Activated naive CD4-positive, alpha-beta T cell treated with anti-CD3 and anti-CD28 coated beads for 36 hours (primary cell): Measurements from ENCODE around the gene ASTN2. TPM values are rescaled to one million over a fixed set of nuclear protein-coding genes. Genes with fewer than 3 reads are reported as not detected.

Experiments
- CTCF ChIA-PET: fragments of 350-600 bp; sonication (Branson Sonifier 250); formaldehyde crosslinking; loops from one replicate; lab custom pipeline; 2021; ENCODE audit warnings: antibody characterized with exemption; lab: Charles Lee
- DNase-seq: peaks from one replicate; pipeline ENCODE4 v3.0.0-alpha.2; 2020
- H3K27ac Mint-ChIP-seq: one replicate; pipeline ENCODE4 v1.8.0; 2021; ENCODE audit warnings: mild to moderate bottlenecking, mixed read lengths
- H3K27me3 Mint-ChIP-seq: one replicate; pipeline ENCODE4 v1.8.0; 2021; ENCODE audit warnings: low read depth, mixed read lengths
- H3K36me3 Mint-ChIP-seq: one replicate; pipeline ENCODE4 v1.8.0; 2021; ENCODE audit warnings: low read depth, mixed read lengths
- H3K4me1 Mint-ChIP-seq: one replicate; pipeline ENCODE4 v1.8.0; 2021; ENCODE audit warnings: low read depth, mixed read lengths
- H3K4me3 Mint-ChIP-seq: one replicate; pipeline ENCODE4 v1.8.0; 2021; ENCODE audit warnings: mild to moderate bottlenecking, moderate library complexity, mixed read lengths
- H3K9me3 Mint-ChIP-seq: one replicate; pipeline ENCODE4 v1.8.0; 2021; ENCODE audit warnings: mixed read lengths
- intact Hi-C: fragments of 100-400 bp; cut with micrococcal nuclease; formaldehyde crosslinking; loops from one replicate; pipeline ENCODE4 v1.15.1; 2023
- total RNA-seq, 2 experiments: library from RNA; stranded (reverse); gene quantifications; one replicate each; pipeline ENCODE4 v1.2.3, GENCODE V29; 2021

The ASTN2 gene
- total RNA-seq, 2 experiments from 2014 or later, result 6.0 to 6.6 TPM

DNA sequence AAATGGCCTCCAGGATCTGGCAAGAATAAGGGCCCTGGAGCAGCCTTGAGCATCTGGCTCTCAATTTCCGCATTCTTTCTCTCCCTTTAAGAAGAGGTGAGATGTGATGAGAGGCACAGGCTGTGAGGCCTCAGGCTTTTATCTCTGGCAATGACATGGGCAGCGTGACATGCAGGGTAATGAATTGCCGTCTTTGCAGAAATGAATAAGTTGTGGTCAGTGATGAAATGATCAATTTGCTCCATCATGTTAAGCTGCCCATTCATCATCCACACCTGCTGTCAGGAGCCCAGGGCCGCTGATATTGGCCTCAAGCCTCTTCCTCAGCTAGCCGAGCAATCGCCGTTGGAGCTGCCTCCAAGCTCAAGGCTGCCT lies 462.4 kb downstream of the ASTN2 start:
- no peak overlapping the region for H3K27ac Mint-ChIP-seq
- DNase-seq, result no peak
- no peaks in the 10 kb centered on the region for H3K36me3 Mint-ChIP-seq
- peaks cover 3% of the 10 kb centered on the region for H3K9me3 Mint-ChIP-seq
- intact Hi-C loops, result no loop called here
- H3K27me3 Mint-ChIP-seq, result peaks cover 3% of the 10 kb centered on the region
- no peaks in the 10 kb centered on the region for H3K4me1 Mint-ChIP-seq
- CTCF ChIA-PET, result no interaction called here
- no peak overlapping the region for H3K4me3 Mint-ChIP-seq

DNA sequence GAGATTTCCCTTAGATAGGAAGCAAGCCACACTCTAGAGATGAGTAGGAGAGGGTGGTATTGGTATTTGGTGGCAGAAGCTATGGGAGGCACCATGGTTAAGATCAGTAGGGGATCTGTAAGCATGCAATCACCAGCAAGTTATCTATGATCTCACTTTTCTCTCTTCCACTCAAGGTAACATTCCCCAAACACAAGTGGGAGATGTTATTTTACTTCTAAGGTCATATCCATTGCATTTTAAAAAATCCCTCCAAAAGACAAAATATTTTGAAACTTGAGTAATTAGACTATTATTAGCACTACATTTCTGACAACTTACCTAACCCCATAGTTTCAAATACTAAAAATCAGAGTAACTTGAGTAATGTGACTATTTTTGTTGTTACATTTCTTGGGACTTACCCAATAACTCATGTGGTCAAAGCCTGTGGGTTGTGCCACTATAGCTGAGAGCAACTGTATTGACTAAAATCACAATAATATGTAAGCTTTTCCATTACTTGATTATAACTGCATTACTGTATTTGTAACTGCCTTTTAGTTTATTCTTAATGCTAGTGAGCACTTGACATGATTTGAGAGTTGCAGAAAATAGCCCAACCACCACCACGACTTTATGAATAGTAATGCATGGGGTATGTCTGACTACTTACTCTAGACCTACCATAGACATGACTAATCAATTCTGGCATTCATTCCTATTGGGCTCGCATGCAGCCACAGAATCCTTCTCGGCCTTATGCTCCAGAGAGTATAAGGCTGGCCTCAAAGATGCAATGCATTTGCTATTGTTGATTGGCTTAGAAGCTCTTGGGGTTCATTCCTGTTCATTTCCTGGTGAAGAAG lies 463.0 kb downstream of the ASTN2 start:
- Mint-ChIP-seq H3K9me3 (peaks cover 3% of the 10 kb centered on the region), H3K27ac (no peak overlapping the region), H3K27me3 (peaks cover 3% of the 10 kb centered on the region), H3K4me1 (no peaks in the 10 kb centered on the region), H3K4me3 (no peak overlapping the region), H3K36me3 (no peaks in the 10 kb centered on the region)
- no peak for DNase-seq
- intact Hi-C loops, result no loop called here
- CTCF ChIA-PET, result no interaction called here

DNA sequence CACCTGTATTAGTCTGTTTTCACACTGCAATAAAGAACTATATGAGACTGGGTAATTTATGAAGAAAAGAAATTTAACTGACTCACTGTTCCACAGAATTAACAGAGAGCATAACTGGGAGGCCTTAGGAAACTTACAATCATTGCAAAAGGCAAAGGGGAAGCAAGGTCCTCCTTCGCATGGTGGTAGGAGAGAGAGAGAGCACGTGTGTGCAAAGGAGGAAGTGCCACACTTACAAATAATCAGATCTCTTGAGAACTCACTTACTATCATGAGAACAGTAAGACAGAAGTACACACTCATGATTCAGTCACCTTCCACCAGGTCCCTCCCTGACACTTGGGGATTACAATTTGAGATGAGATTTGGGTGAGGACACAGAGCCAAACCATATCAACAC lies 469.0 kb downstream of the ASTN2 start:
- peaks cover 3% of the 10 kb centered on the region for H3K9me3 Mint-ChIP-seq
- intact Hi-C loops, result no loop called here
- no peaks in the 10 kb centered on the region for H3K36me3 Mint-ChIP-seq
- peaks cover 11% of the 10 kb centered on the region for H3K27me3 Mint-ChIP-seq
- no peaks in the 10 kb centered on the region for H3K4me1 Mint-ChIP-seq
- no peak overlapping the region for H3K4me3 Mint-ChIP-seq
- DNase-seq, result no peak
- no peak overlapping the region for H3K27ac Mint-ChIP-seq
- CTCF ChIA-PET, result no interaction called here

DNA sequence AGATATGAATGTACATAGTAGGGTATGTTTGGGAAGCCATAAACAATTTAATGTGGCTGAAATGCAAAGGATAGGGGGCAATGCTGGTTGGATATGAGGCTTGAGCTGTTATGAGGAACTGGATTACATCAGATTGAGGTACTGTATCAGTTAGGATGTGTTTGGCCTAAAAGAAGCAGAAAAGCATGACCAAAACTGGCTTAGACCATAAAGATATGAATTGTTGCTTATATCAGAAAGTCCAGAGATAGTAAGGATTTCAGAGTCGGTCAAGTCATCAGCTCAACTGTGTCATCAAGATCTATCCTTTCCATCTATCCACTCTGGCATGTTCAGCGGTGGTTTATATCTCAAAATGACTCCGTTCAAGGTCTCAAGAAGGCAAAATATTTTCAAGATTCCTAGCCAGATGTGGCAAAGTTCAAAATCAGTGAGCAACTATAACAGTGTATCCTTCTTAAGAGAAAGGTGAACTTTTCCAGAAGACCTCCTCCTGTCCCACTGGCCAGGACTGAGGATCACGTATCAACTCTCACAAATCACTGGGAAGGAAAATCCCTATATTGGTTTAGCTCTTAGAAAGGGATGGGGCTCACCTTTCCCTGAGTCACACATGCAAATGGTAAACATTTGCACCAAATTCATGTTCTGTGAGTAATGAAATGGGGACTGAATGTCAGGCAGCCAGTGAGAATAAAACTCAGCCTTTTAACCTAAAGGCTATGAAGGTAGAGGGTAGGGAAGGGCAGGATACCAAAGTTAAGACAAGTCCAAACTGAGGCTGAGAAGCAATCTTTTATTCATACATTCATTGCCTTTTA lies 469.9 kb downstream of the ASTN2 start:
- DNase-seq, result no peak
- CTCF ChIA-PET, result no interaction called here
- H3K9me3 Mint-ChIP-seq, result peaks cover 2% of the 10 kb centered on the region
- peaks cover 8% of the 10 kb centered on the region for H3K27me3 Mint-ChIP-seq
- no peaks in the 10 kb centered on the region for H3K4me1 Mint-ChIP-seq
- no peak overlapping the region for H3K27ac Mint-ChIP-seq
- no peaks in the 10 kb centered on the region for H3K36me3 Mint-ChIP-seq
- H3K4me3 Mint-ChIP-seq, result no peak overlapping the region
- intact Hi-C loops, result no loop called here

DNA sequence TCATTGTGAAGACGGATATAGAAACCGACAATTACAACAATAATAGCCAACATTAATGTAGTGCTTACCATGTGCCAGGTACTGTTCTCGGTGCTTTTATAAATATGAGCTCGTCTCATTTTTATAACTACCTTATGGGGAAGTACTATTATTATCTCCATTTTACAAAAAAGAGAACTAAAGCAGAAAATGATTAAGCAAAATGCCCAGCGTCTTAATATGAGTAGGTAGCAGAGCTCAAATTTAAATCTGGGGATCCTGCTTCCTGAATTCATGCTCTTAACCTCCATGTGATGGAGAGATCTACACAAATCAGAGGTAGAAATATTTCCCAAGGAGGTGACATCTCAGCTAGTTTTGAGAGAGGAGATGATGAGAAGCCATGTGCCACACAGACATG lies 470.9 kb downstream of the ASTN2 start:
- no peaks in the 10 kb centered on the region for H3K36me3 Mint-ChIP-seq
- CTCF ChIA-PET, result no interaction called here
- H3K27ac Mint-ChIP-seq, result no peak overlapping the region
- H3K4me1 Mint-ChIP-seq, result no peaks in the 10 kb centered on the region
- no peaks in the 10 kb centered on the region for H3K9me3 Mint-ChIP-seq
- DNase-seq, result no peak
- H3K4me3 Mint-ChIP-seq, result no peak overlapping the region
- intact Hi-C loops, result no loop called here
- peaks cover 8% of the 10 kb centered on the region for H3K27me3 Mint-ChIP-seq

DNA sequence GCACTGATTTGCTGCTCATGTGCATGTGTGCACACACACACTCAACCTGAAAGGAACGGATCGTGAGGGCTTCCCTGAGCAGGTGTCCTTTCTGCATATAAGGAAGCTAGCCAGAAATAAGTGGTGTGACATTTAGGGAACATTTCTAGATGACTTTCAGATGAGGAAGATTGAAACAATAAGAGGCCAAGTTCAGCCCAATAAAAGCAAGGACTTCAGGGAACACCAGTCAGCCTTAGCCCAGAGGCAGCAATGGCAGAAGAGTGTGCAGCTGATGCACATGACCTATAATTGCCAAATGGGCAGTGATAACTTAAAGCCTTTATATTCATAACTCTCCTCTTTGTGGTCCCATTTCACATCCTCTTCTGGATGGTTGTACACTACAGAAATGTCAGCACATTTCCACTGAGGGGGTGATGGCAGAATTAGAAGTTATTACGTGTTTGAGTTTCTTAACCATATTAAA lies 472.2 kb downstream of the ASTN2 start:
- H3K4me1 Mint-ChIP-seq, result no peaks in the 10 kb centered on the region
- CTCF ChIA-PET, result no interaction called here
- no peak for DNase-seq
- H3K36me3 Mint-ChIP-seq, result no peaks in the 10 kb centered on the region
- H3K9me3 Mint-ChIP-seq, result no peaks in the 10 kb centered on the region
- intact Hi-C loops, result no loop called here
- H3K27ac Mint-ChIP-seq, result no peak overlapping the region
- no peak overlapping the region for H3K4me3 Mint-ChIP-seq
- H3K27me3 Mint-ChIP-seq, result peaks cover 8% of the 10 kb centered on the region

DNA sequence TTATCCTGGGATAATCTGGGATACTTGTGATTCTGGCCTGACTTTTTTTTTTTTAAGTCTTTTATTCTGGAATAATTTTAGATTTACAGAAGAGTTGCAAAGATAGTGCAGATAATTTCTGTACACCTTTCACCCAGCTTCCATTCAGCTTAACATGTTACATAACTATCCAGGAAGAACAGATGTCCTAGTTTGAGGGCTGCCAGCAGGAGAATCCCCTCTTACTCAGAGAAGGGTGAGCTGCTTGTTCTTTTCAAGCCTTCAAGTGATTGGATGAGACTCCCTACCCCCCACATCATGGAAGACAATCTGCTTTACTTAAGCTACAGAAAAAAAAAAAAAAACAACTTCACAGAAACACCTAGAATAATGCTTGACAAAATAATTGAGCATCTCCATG lies 473.6 kb downstream of the ASTN2 start:
- intact Hi-C loops, result no loop called here
- Mint-ChIP-seq H3K9me3 (peaks cover 2% of the 10 kb centered on the region), H3K4me3 (no peak overlapping the region), H3K27me3 (peaks cover 8% of the 10 kb centered on the region), H3K27ac (no peak overlapping the region), H3K4me1 (no peaks in the 10 kb centered on the region), H3K36me3 (no peaks in the 10 kb centered on the region)
- CTCF ChIA-PET, result no interaction called here
- no peak for DNase-seq

DNA sequence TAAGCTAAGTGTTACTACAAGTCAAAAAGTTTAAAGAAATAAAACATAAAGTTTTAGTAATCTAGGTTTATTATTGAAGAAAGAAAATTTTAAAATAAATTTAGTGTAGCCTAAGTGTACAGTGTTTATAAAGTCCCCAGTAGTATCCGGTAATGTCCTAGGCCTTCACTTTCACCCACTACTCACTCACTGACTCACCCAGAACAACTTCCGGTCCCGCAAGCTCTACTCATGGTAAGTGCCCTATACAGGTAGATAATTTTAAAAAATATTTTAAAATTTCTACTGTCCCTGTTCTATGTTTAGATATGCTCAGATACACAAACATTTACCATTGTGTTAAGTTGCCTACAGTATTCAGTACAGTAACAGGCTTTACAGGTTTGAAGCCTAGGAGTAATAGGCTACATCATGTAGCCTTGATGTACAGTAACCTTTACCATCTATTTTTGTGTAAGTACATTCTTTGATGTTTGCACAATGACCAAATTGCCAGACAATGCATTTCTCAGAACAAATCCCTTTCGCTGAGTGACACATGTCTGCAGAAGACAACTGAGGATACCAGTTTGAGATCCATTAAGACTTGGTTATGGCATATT lies 474.1 kb downstream of the ASTN2 start:
- Mint-ChIP-seq H3K27me3 (peaks cover 8% of the 10 kb centered on the region), H3K27ac (no peak overlapping the region), H3K4me3 (no peak overlapping the region), H3K9me3 (peaks cover 4% of the 10 kb centered on the region), H3K4me1 (no peaks in the 10 kb centered on the region), H3K36me3 (no peaks in the 10 kb centered on the region)
- CTCF ChIA-PET, result no interaction called here
- intact Hi-C loops, result no loop called here
- DNase-seq, result no peak

DNA sequence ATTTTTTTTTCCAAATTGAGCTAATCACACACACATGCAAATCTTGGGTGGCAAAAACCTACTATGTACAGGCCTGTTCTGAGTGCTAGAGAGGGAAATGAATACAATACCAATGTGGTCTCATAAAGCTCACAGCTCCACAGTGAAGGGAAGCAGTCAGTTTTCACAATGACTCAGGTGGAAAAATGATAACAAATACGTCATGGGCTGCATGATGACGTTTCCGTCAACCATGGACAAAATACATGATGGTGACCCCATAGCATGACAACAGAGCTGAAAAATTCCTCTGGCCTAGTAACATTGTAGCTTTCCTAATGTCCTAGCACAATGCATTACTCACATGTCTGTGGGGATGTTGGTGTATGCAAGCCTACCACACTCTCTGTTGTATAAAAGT lies 475.2 kb downstream of the ASTN2 start:
- DNase-seq, result no peak
- Mint-ChIP-seq H3K36me3 (no peaks in the 10 kb centered on the region), H3K9me3 (peaks cover 4% of the 10 kb centered on the region), H3K27me3 (peaks cover 8% of the 10 kb centered on the region), H3K4me1 (no peaks in the 10 kb centered on the region), H3K27ac (no peak overlapping the region), H3K4me3 (no peak overlapping the region)
- intact Hi-C loops, result no loop called here
- CTCF ChIA-PET, result no interaction called here

DNA sequence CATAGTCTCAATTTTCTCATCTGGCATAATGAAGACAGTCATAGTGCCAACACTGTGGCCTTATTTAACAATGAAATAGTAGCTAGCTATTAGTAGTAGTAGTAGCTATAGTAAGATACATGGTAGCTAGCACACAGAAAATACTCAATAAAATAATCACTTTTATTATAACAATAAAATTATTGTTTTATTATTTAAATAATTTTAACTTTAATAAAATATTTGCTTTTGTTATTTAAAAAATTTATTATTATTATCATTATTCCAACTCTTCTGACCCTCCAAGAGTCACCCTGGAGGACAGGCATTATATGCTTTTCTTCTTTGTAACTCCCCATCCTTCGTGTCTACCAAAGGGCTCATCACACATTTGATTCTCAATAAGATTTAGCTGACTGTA lies 475.7 kb downstream of the ASTN2 start:
- Mint-ChIP-seq H3K4me1 (no peaks in the 10 kb centered on the region), H3K9me3 (peaks cover 4% of the 10 kb centered on the region), H3K27me3 (peaks cover 8% of the 10 kb centered on the region), H3K36me3 (no peaks in the 10 kb centered on the region), H3K4me3 (no peak overlapping the region), H3K27ac (no peak overlapping the region)
- CTCF ChIA-PET, result no interaction called here
- no peak for DNase-seq
- intact Hi-C loops, result no loop called here

DNA sequence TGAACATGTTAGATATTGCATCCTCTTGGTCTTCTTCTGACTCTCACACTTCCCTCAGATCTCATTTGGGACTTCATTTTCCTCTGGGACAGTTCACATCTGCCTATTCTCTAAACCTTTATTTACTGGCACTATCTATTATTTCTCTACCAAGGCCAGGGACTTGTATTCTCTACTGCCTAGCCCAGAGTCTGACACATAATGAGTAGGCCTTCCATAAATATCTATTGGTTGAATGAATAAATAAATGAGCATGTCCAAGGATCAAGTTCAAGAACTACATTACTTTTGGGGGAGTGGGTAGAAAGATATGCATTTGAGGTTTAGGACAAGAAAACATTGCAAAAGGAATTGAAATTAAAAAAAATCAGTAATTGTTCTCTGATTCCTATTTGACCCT lies 477.5 kb downstream of the ASTN2 start:
- Mint-ChIP-seq H3K27me3 (peaks cover 2% of the 10 kb centered on the region), H3K9me3 (peaks cover 4% of the 10 kb centered on the region), H3K36me3 (no peaks in the 10 kb centered on the region), H3K4me3 (no peak overlapping the region), H3K27ac (no peak overlapping the region), H3K4me1 (no peaks in the 10 kb centered on the region)
- intact Hi-C loops, result no loop called here
- CTCF ChIA-PET, result no interaction called here
- DNase-seq, result no peak

DNA sequence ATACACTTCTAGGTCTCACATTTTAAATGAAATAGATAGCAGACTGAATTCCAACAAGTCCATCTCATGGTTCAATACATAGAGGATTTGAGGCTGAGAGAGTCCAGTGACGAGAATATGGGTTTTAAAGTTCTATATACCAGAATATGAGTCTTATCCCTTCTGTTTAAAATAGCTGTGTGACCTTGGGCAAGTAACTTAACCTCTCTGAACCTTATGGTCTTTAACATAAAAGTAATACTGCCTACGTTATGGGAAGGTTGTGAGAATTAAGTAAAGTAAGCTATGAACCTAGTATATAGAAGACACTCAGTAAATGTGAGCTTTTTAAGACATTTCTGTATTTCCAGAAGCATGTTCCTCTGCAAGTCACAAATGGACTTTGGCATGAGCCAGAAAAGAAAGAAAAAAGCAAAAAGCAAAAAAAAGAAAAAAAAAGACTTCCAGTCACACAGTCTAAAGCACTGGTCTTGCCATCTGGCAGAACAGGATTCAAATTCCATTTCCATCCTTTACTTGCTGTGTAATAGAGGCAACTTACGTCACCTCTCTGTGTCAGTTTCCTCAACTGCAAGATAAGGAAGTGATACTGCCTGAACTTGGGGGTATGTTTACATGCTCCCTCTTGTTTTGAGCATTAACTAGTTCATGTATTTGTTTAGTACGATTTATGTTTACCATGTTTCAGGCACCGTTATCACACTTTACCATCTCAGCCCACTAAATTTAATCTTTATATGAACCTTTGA lies 479.5 kb downstream of the ASTN2 start:
- Mint-ChIP-seq H3K9me3 (peaks cover 4% of the 10 kb centered on the region), H3K4me3 (no peak overlapping the region), H3K27me3 (peaks cover 7% of the 10 kb centered on the region), H3K4me1 (no peaks in the 10 kb centered on the region), H3K36me3 (no peaks in the 10 kb centered on the region), H3K27ac (no peak overlapping the region)
- DNase-seq, result no peak
- CTCF ChIA-PET, result no interaction called here
- intact Hi-C loops, result no loop called here
